GM12801 (cell line): ENCODE results near the gene DCHS1.

Experiments used
- CTCF ChIP-seq: IDR thresholded peaks from one replicate; pipeline ENCODE4 v1.5.1; 2011; ENCODE audit warnings: control low read depth; ENCODE audit not compliant: insufficient read length; ENCODE audit errors: extremely low read depth

DCHS1 gene

GRCh38 chr11:6647836-6648235, 7.8 kb downstream of the DCHS1 start:
- no peak for TF ChIP-seq CTCF

GRCh38 chr11:6646918-6647679, 8.5 kb downstream of the DCHS1 start:
- no peak for TF ChIP-seq CTCF

GRCh38 chr11:6646576-6646917, 9.1 kb downstream of the DCHS1 start:
- TF ChIP-seq CTCF, result no peak

GRCh38 chr11:6646071-6646470, 9.5 kb downstream of the DCHS1 start:
- TF ChIP-seq CTCF, result no peak

GRCh38 chr11:6642957-6643356, 12.7 kb downstream of the DCHS1 start:
- TF ChIP-seq CTCF, result no peak

GRCh38 chr11:6640985-6641701, 14.5 kb downstream of the DCHS1 start:
- TF ChIP-seq CTCF, result no peak

- no peak for TF ChIP-seq CTCF
These were observed 15.3 kb downstream of the DCHS1 start for GRCh38 chr11:6640036-6640984.
